Heart right ventricle (tissue), 16 donors: ENCODE data around the gene LORICRIN. TPM values are rescaled to one million over a fixed set of nuclear protein-coding genes. Genes with fewer than 3 reads are reported as not detected.

ENCODE experiments used
- ATAC-seq, 8 donors: fragments of 200-7000 bp; cut with Tn5 transposase; one replicate each; pipeline ENCODE4 v1.9.1; 2020; ENCODE audit warnings: mild to moderate bottlenecking in 8 of 8, moderate library complexity in 8 of 8, moderate number of reproducible peaks in 1 of 8
- DNase-seq, 2 donors: peaks; one replicate each; pipeline ENCODE4 v3.0.0-alpha.2; 2020
- H3K27ac ChIP-seq, 10 donors: fragments of 200-600 bp; sonication (generic) in 2 of 10; one replicate each; pipeline versions ENCODE4 v1.5.0 to v1.8.0; 2020 to 2022; ENCODE audit warnings: mild to moderate bottlenecking in 3 of 10
- H3K27me3 ChIP-seq, 7 donors: fragments of 200-600 bp; one replicate each; pipeline ENCODE4 v1.8.0; 2021 to 2022; ENCODE audit warnings: mild to moderate bottlenecking in 2 of 7
- H3K36me3 ChIP-seq, 9 donors: fragments of 200-600 bp; sonication (generic) in 1 of 9; one replicate each; pipeline versions ENCODE4 v1.5.0 to v1.8.0; 2020 to 2022; ENCODE audit warnings: mild to moderate bottlenecking in 2 of 9
- H3K4me1 ChIP-seq, 9 donors: fragments of 200-600 bp; sonication (generic) in 1 of 9; one replicate each; pipeline versions ENCODE4 v1.5.0 to v1.8.0; 2020 to 2022; ENCODE audit warnings: mild to moderate bottlenecking in 4 of 9
- H3K4me3 ChIP-seq, 10 donors: fragments of 200-600 bp; sonication (generic) in 2 of 10; one replicate each; pipeline versions ENCODE4 v1.5.0 to v1.8.0; 2020 to 2022; ENCODE audit warnings: mild to moderate bottlenecking in 7 of 10, moderate library complexity in 2 of 10
- H3K9me3 ChIP-seq, 11 donors: fragments of 200-600 bp in 10 of 11; sonication (generic) in 2 of 11; one replicate each; pipeline versions ENCODE4 v1.5.0 to v1.8.0; 2013 to 2022; ENCODE audit warnings: mild to moderate bottlenecking in 2 of 11, control low read depth in 1 of 11, moderate library complexity in 1 of 11
- WGBS, 2 donors: extraction: QIAGEN DNeasy Blood & Tissue Kit; methylation state at CpG; one replicate each; pipeline ENCODE4 v1.1.7; 2013; ENCODE audit warnings: inconsistent platforms in 1 of 2; 5-methylcytosine and 5-hydroxymethylcytosine counted together
- intact Hi-C, 10 donors: fragments of 100-400 bp; cut with DNase I; formaldehyde crosslinking; loops; one replicate each; pipeline versions ENCODE4 v1.11.1 to v1.14.2; 2022
- polyA plus RNA-seq, 2 donors: library from polyadenylated mRNA; stranded (reverse); fragments of 200-250 nt; gene quantifications; one replicate each; pipeline ENCODE4 v1.2.3, GENCODE V29; 2013
- total RNA-seq, 10 donors: library from RNA; stranded (reverse); fragmentation: NEBNext Ultra II Directional in 3 of 10; extraction: Animal tissue kit (Norgen Biotek cat#: 25700) in 3 of 10; gene quantifications; one replicate each; pipeline versions ENCODE4 v1.2.1 to v1.2.4, GENCODE V29; 2021 to 2023
- TF ChIP-seq, protein P1 (sequence below), 9 donors: fragments of 200-600 bp; sonication (generic) in 2 of 9; IDR thresholded peaks; one replicate each; pipeline versions ENCODE4 v1.5.0 to v1.8.0; 2021 to 2022; ENCODE audit warnings: antibody characterized with exemption in 9 of 9, mild to moderate bottlenecking in 5 of 9, moderate library complexity in 1 of 9
- donor health status: Arrhythmogenic right ventricular cardiomyopathy.
- donor health status: ischemic (EF 13 %, LVEDD 7.1; RV severe dilation, severe dysfunction).
- donor health status: healthy with polysubstance abuse.
- donor health status: DM: no; HTN: yes; CAD: no.
- donor health status: DM: no; HTN: no; CAD: no.
- donor health status: ischemic (EF 25% LVEDD 6.9; RV normal size, moderate dysfunction).
- donor health status: ischemic (EF 25% LVEDD 5.7; RV mildly dilated, moderate dysfunction).
- donor health status: healthy.
- donor health status: DM: yes; HTN: yes; CAD: no.
- donor health status: Ischemic cardiomyopathy.
- donor health status: ischemic (EF 35%, LVEDD 5.7; RV mildly dilated, moderate dysfunction).
- donor health status: nonischemic (EF 11% LVEDD 7.7; RV severe dilation, severe dysfunction).
- donor health status: DM: yes; HTN: yes; CAD: no.
- donor health status: PGD.
- donor health status: ischemic (EF 29% LVEDD 5.4; RV normal size, mild dysfunction).
- donor health status: nonischemic (EF 23%, LVEDD 6.1; RV moderate dilation, normal function).

Gene LORICRIN
- total and polyA plus RNA-seq, 12 donors = not detected

DNA sequence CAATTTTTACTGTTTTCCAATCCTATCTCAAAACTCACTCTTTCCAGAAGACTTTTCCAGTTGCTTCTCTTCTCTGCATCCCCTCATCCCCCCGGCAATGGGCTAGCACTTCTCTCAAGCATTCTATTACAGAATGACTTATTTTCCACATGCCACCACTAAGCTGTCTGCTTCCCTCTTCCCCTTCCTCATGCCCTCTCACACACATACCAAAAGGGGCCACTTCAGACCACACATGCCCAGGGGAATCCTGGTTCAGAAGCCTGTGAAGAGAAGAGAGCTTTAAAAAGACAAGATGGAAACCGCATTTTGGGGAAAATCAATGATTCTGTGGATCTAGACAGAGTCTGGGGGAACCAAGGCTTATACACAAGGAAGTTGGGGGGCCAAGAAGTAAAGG is 8.4 kb upstream of the LORICRIN start:
- WGBS, 2 donors = 83 to 84% methylated on average over 2 of the region's 2 CpGs

DNA sequence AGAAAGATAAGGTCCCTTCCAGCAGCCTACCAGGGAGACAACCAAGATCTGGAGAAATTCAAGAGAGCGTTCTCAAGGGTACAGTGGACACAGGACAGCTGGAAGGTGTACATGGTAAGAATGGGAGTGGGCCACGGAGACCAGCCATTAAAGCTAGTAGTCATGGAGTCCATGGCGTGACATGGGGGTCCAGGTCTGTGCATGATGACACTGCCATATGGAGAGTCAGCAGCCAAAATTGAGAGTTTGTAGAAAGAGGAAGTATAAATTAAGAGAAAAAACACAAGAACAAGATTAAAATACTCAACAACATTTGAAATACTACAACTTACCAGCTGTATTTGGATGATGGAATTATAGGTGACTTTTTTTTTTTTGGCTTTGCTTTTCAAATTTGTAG is 7.9 kb upstream of the LORICRIN start:
- Histone ChIP-seq H3K9me3 (no peaks in the 10 kb centered on the region), H3K4me3 (no peak overlapping the region), H3K27me3 (peaks cover 0 to 47% (median 15%) of the 10 kb centered on the region in 7 donors), H3K36me3 (no peaks in the 10 kb centered on the region), H3K27ac (no peak overlapping the region), H3K4me1 (no peaks in the 10 kb centered on the region)
- 84 to 87% methylated on average over 3 of the region's 3 CpGs for WGBS, 2 donors
- ATAC-seq = no peak
- TF ChIP-seq, protein P1, sequence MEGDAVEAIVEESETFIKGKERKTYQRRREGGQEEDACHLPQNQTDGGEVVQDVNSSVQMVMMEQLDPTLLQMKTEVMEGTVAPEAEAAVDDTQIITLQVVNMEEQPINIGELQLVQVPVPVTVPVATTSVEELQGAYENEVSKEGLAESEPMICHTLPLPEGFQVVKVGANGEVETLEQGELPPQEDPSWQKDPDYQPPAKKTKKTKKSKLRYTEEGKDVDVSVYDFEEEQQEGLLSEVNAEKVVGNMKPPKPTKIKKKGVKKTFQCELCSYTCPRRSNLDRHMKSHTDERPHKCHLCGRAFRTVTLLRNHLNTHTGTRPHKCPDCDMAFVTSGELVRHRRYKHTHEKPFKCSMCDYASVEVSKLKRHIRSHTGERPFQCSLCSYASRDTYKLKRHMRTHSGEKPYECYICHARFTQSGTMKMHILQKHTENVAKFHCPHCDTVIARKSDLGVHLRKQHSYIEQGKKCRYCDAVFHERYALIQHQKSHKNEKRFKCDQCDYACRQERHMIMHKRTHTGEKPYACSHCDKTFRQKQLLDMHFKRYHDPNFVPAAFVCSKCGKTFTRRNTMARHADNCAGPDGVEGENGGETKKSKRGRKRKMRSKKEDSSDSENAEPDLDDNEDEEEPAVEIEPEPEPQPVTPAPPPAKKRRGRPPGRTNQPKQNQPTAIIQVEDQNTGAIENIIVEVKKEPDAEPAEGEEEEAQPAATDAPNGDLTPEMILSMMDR (IDR thresholded peaks at IDR 0.05) = no peak
- intact Hi-C loops = no loop called here
- no peak for DNase-seq

More for the DNA sequence above, 8.4 kb upstream of the LORICRIN start:
- no peak for ATAC-seq
- H3K27ac ChIP-seq = no peak overlapping the region
- no peak for DNase-seq
- no peaks in the 10 kb centered on the region for H3K36me3 ChIP-seq
- no peaks in the 10 kb centered on the region for H3K9me3 ChIP-seq
- TF ChIP-seq, protein P1 (IDR thresholded peaks at IDR 0.05) = no peak
- intact Hi-C loops = no loop called here
- no peak overlapping the region for H3K4me3 ChIP-seq
- H3K4me1 ChIP-seq = no peaks in the 10 kb centered on the region
- peaks cover 0 to 47% (median 18%) of the 10 kb centered on the region in 7 donors for H3K27me3 ChIP-seq

DNA sequence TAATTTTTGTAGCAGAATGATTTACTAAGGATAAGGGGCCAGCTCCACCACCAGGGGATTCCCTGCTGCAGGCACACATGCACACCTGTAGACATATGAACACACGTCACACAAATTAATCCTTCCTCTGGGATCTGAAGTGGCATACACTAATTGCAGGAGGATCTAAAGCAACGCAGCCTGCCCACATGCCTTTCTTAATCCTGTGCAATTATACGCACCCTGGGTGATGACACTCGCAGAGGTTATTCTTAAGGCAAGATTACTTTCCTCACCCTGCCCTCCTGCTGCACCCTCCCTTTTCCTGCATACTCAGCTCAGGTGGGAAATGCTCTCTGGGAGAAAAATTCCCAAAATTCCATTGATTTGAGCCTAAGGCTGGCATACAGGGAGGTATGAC is 7.5 kb upstream of the LORICRIN start:
- TF ChIP-seq, protein P1 (IDR thresholded peaks at IDR 0.05) = no peak
- Histone ChIP-seq H3K9me3 (no peaks in the 10 kb centered on the region), H3K27ac (no peak overlapping the region), H3K36me3 (no peaks in the 10 kb centered on the region), H3K4me1 (no peaks in the 10 kb centered on the region), H3K27me3 (peaks cover 0 to 46% (median 15%) of the 10 kb centered on the region in 7 donors), H3K4me3 (no peak overlapping the region)
- no peak for DNase-seq
- no peak for ATAC-seq
- intact Hi-C loops = no loop called here
- 83% methylated on average over 4 of the region's 4 CpGs for WGBS, 2 donors

DNA sequence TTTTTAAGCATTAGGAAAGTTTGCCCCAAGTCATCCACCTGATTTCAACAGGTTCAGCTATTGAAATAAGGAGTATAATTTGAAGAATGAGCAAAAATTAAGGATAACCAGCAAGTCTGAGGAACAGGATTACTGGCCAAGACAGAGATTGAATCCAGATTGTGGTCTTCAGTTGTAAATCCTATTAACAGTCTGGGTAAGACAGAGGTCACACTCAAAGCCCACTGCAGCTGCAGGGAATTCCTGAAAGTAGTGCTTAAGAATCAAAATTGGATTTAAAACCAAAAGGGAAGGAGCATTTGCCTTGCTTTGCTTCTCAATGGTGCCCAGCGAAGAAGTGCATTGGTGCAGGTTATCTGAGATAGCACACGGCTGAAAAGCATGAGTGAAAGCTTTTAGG is 6.4 kb upstream of the LORICRIN start:
- intact Hi-C loops = no loop called here
- ATAC-seq = no peak
- H3K4me3 ChIP-seq = no peak overlapping the region
- DNase-seq = no peak
- no peaks in the 10 kb centered on the region for H3K4me1 ChIP-seq
- H3K27me3 ChIP-seq = peaks cover 0 to 35% (median 12%) of the 10 kb centered on the region in 7 donors
- no peaks in the 10 kb centered on the region for H3K36me3 ChIP-seq
- WGBS, 2 donors = 42 to 49% methylated on average over 2 of the region's 2 CpGs
- TF ChIP-seq, protein P1 (IDR thresholded peaks at IDR 0.05) = no peak
- H3K9me3 ChIP-seq = no peaks in the 10 kb centered on the region
- no peak overlapping the region for H3K27ac ChIP-seq
